HG03064 (cell line): ENCODE results near the gene PXN.

Experiments used
- ATAC-seq: cut with Tn5 transposase; IDR thresholded peaks from one replicate; pipeline ENCODE4 v1.9.1; 2021; ENCODE audit warnings: low read depth; ENCODE audit not compliant: unreplicated experiment

PXN gene

DNA sequence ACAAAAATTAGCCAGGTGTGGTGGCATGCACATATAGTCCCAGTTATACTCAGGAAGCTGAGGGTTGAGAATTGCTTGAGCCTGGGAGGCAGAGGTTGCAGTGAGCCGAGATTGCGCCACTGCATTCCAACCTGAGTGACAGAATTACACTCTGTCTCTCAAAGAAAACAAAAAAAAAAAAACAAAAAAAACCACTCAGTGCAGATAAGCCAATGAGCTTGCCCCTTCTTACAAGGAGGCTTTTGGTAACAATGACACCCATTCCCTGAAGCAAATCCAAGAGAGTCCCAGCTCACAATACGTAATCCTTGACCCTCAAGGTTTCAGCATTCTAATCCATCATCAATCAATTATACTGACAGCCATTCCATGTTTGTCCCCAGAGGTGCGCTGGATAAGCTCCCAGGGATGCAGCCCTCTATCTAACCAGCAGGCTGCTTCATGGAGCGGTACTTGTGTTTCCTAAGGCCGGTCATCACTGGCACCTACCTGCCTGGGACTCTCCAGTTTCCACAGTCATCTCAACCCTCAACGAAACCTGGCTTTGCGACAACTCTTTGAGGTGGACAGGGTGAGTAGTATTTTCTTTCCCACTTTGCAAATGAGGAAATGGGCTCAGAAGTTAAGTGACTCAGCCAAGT lies 83.4 kb downstream of the PXN start:
- ATAC-seq: no peak

DNA sequence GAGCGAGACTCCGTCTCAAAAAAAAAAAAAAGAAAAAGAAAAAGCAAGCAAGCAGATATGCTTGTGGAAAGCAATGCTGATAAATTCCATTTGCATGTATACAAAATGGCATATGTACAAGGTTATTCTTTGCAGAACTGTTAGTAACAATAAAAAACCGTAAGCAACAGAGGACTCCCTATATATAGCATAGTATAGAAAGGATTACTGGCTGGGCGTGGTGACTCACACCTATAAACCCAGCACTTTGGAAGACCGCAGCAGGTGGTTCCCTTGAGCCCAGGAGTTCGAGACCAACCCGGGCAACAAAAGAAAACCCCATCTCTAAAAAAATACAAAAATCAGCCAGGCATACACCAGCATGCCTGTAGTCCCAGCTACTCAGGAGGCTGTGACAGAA lies 84.6 kb downstream of the PXN start:
- no peak for ATAC-seq

DNA sequence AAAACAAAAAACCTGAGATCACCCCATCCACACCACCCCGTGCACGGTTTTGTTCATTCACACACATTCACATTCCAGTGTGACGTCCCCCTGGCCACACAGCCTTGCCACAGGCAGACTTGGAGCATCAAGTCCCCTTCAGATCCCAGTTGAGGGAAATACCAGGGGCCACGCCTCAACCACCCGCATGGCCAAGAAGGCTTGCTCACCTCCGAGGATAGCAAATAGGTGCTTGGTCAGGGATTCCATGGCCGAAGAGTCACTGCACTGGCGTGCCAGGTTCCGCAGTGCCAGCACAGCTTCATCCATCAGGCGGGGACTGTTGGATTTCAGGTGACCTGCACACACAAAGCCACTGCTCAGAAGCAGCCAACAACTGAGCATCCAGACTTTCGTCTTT lies 90.0 kb downstream of the PXN start:
- ATAC-seq: no peak

DNA sequence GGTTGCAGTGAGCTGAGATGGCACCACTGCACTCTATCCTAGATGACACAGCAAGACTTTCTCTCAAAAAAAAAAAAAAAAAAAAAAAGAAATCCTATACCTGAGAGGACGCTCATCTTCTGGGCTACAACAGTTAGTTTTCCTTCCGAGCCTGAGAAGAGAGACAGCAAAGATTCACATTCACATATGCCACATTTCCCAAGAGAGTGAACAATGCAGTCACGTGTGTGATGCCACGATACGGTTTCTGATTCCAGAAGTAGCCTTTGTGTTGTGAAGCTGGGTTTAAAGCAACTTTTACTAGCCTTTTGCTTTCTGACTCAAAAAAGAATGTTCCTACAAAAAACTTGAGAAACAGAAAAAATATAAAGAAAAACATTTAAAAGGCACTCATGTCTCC lies 90.5 kb downstream of the PXN start:
- ATAC-seq: no peak

DNA sequence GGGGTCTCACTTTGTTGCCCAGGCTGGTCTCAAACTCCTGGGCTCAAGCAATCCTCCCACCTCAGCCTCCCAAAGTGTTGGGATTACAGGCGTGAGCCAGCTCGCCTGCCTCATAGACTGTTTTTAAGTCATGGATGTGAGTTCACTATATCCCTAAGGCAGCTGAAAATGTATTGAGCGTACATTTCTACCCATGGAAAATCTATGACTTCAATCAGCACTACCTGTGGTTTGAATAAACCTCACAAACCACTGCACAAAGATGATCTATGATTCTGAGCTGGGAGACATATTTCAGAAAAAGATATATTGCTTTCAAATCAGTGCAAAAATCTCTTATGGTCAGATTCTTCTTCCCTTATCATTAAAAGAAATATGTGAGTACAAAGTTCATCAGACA lies 93.5 kb downstream of the PXN start:
- ATAC-seq: no peak

DNA sequence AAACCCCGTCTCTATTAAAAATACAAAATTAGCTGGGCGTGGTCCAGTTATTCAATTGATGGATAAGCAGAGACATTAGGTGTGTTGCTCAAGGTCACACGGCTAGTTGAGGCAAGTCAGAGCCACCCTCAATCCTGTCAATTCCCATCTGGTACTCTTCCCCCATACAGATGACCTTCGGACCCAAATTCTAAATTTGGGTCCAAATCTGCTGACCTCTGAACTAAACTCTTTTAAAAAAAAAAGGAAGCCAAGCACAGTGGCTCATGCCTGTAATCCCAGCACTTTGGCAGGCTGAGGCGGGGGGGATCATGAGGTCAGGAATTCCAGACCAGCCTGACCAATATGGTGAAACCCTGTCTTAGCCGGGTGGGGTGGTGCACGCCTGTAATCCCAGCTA lies 94.9 kb downstream of the PXN start:
- no peak for ATAC-seq

DNA sequence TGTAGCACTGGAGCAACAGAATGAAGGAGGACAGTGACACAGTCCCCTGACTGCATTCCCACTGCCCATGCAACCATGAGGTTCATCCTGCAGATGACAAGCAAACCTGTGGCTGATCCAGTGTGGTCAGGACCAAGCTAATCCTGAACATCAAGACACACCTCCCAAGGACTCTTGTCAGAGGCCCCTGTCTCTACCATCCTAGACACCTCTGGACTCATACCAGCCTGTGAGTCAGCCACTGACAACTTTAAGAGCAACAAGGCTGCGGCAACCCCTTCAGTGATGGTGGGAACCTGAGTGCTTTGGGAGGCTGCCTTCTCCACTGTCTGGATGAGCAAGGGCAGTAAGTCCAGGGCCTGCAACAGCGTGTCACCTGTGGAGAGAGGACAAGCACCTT lies 95.6 kb downstream of the PXN start:
- ATAC-seq: no peak

DNA sequence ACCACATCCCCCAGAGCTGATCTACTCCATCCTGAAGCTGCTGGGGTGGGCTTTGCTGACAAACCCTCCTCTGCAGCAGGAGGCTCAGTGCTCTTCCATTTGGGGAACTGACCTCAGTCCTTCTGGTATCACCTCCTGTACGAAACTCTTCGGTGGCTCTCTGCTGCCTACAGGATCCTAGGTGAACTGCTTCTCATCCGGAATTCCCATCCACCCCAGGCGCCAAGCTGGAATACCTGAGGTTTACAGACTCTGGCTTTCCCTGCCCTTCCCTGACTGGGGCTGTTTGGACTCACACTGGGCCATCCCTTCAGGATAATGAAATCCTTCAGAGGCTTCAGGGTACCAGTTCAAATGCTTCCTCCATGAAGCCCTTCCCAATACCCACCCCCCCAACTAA lies 97.2 kb downstream of the PXN start:
- ATAC-seq: no peak

DNA sequence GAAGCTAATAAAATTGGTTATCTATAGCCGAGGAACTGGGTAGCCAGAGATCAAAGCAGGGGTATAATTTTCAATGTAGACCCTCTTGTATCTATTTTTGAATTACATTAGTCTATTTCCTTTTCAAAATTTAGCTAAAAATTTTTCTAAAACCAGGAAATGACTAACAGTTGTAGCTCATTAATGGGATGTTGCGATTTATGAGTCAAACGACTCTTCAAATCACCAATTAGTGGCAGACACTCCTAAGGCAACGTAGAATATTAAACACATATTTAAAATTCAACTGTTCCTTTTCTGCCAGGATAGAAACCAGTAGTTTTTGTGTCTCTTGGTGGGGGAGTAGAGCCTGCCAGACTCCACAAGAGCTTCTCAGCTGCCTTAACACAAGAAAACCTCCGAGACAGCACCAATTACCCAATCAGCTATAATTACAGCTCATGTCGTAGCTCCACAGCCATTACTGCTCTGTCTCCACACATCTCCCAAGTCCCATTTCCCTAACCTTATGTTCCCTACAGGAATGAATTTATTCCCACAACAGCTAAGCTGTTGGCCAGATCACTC lies 97.9 kb downstream of the PXN start:
- no peak for ATAC-seq

DNA sequence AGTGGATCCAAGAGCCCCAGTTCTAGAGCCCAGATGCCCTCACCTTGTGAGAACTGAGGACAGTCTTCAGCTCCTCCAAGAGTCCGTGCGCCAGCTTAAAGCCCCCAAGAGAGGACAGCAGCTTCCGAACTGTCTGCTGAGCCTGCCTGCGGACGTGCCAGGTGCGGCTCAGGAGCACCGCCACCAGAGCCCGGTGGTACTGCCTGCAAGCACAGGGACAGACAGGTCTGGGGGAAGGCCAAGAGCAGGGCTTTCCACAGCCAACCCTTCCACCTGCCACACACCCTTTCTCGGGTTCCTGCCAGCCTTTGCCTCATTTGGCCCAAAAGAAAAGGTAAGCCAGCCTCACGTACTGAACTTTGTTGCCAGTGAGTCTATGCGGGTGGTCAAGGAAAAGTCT lies 101.2 kb downstream of the PXN start:
- no peak for ATAC-seq

DNA sequence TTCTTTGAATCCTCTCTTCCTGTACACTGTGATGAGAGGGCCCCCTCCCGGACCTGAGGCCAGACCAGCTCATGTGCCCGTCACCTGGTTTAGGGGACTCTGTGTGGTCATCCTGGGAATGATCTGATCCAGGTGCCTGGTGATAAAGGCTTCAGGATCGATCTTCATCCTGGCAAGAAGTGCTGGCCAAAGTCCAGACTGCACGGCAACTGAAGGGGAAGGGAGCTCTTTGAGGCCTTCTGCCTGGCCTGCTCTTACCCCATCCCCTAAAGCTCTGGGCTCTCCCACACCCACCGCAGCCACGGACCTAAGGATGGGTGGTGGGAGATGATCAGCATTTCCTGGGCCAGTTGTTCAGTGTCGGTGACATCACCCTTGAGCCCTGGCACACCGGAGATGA lies 102.8 kb downstream of the PXN start:
- ATAC-seq: no peak

DNA sequence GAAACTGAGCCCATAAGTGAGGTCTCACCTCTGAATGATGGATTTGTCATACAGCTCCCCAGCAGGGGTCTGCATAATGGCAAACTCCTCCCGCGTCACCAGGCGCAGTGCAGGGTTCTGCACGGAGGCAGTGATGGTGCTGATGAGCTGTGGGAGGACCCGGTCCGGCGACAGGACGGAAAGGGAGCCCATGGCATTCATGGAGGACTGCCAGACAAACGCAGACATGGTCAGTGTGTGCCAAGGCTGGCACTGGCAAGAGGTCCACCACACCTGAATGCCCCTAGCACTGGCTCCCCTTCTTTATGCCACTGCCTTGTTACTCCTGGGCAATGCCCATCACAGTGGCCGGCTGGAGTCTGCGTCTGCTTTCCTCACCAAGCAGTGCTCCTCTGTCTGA lies 103.7 kb downstream of the PXN start:
- ATAC-seq: no peak
